ENCODE results near the gene PAX5.

The PAX5 gene

DNA sequence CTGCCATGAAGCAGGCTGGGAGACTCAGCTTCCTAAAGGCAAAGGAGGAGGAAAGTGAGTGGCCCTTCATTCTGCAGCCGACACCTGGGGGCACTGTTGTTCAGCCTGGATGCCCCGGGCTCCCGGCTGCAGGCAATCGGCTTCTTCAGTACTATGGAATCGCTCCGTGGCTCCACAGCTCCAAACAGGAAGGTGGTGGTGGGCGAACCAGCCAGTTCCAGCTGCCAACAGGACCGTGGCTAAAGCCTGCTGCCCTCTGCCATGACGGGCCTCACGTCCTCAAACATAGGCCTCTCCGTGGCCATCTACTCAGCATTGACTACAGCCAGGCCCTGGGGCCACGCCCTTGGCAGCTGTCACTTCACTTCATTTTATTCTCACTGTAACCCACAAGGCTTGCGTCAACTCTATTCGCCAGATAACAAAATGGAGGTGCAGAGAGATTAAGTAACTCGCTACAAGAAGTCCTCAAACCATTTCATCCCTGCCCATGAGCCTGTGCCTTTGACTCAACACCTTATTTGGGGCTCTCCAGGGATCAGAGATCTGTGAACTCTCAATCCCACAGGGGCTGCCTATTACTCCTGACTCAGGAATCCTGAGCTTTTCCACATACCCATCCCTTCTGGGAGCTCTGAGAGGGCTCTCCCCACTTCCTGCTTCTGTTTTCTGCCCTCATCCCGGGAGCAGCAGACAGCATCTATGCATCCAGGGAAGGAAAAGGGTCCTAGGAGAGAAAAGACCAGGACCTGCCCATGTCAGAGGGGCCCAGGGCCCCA, 38.0 kb downstream of the PAX5 start:
- peaks cover 18% of the 10 kb centered on the region for H3K4me1 ChIP-seq (ENCODE audit: control insufficient read depth, insufficient read depth, low read length)
- no peak overlapping the region for H3K27ac ChIP-seq (ENCODE audit: low read depth, low read length)
- peaks cover 40% of the 10 kb centered on the region for H3K27me3 ChIP-seq (ENCODE audit: control insufficient read depth, insufficient read depth, low read length)

DNA sequence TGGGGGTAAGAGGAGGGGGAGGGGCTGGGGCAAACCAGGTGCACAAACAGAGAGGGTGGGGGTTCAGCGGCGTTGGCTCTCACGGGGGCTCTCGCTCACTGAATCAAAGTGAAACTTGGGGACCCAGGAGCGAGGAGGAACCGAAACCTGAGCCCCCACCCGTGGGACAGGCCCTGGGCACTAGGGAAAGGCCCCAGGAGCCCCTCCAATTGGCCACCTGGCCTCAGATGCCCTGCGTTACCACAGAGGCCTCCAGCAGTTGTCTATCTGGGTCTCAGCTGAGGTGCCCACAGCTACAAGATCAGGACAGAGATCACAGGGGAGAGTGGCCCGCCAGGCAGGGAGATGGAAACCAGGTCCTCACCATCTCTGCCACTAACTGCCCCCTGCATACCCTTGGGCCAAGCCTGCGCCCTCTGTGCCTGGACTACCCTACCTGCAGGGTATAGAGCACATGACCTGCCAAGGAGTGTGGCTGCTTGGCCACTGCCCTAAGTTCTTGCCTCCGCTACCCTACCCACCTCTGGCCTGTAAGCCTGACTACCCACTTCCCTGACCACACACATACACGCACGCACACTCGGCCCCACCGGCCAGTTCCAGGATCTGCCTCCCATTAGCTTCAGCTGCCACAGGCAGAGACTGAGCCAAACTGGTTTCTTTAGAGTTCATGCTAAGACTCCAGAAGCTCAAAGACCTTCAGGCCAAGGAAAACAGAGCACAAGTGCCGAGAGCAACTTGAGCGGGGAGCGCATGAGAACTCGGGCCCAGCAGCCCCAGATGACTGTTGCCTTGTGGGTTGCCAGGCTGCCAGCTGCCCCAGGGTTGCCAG, 39.9 kb downstream of the PAX5 start:
- H3K4me1 ChIP-seq (ENCODE audit: control insufficient read depth, insufficient read depth, low read length) = peaks cover 14% of the 10 kb centered on the region; the same call in 1 of the 2 replicates
- H3K4me3 ChIP-seq (ENCODE audit: low read depth, low read length) = no peak overlapping the region
- H3K9ac ChIP-seq (ENCODE audit: low read length) = no peak overlapping the region

More for the DNA sequence above, 38.0 kb downstream of the PAX5 start:
- H3K36me3 ChIP-seq (ENCODE audit: control insufficient read depth, insufficient read depth, low read length) = no peaks in the 10 kb centered on the region
- H3K9ac ChIP-seq (ENCODE audit: low read length) = no peak overlapping the region
- H3K9me3 ChIP-seq (ENCODE audit: control insufficient read depth, insufficient read depth, low read depth, low read length) = 0 out of 2 replicates have a peak, but pooled peaks cover 3% of the 10 kb centered on the region
- peak overlapping the region; percentile 31 for H3K4me3 ChIP-seq (ENCODE audit: low read depth, low read length)

DNA sequence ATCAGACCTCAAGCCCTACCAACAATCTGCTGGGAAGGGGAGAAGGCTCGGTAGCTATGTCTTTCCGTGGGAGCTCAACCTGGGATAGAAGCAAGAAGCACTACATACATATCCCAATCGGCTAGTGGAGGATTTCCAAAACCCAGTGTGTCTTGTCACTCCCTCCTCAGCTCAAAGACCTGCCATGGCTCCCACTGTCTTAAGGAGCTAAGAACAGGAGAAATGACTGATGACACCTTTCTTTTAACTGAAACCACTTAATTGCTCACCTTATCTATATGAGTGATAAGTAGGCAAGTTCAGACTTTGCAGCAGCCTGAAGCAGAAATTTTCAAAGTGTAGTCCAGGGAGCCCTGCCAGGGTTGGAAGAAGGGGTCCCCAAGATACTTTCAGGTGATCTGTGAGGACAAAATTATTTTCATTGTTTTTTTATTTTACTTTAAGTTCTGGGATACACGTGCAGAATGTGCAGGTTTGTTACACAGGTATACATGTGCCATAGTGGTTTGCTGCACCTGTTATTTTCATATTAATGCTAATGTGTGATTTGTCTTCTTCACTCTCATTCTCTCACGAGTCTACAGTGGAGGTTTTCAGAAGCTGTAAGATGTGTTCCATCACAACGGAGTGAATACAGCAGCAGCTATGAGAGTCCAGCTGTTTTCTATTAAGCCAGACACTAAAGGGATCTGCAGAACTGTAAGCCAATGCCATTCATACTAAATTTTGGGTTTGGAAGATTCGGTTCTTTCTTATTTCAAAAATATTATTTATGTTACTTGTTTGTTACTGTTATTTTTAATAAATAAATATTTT, 41.4 kb downstream of the PAX5 start:
- no peak overlapping the region for H3K4me3 ChIP-seq (ENCODE audit: low read depth, low read length)
- no peak overlapping the region for H3K27ac ChIP-seq (ENCODE audit: low read depth, low read length)
- H3K27me3 ChIP-seq (ENCODE audit: control insufficient read depth, insufficient read depth, low read length) = peaks cover 56% of the 10 kb centered on the region
- H3K9me3 ChIP-seq (ENCODE audit: control insufficient read depth, insufficient read depth, low read depth, low read length) = 0 out of 2 replicates have a peak, but pooled peaks cover 3% of the 10 kb centered on the region
- H3K4me1 ChIP-seq (ENCODE audit: control insufficient read depth, insufficient read depth, low read length) = peaks cover 11% of the 10 kb centered on the region; the same call in 1 of the 2 replicates
- H3K36me3 ChIP-seq (ENCODE audit: control insufficient read depth, insufficient read depth, low read length) = no peaks in the 10 kb centered on the region
- H3K9ac ChIP-seq (ENCODE audit: low read length) = no peak overlapping the region

More for the DNA sequence above, 39.9 kb downstream of the PAX5 start:
- Histone ChIP-seq H3K27me3 (ENCODE audit: control insufficient read depth, insufficient read depth, low read length) (peaks cover 44% of the 10 kb centered on the region), H3K36me3 (ENCODE audit: control insufficient read depth, insufficient read depth, low read length) (no peaks in the 10 kb centered on the region), H3K27ac (ENCODE audit: low read depth, low read length) (no peak overlapping the region), H3K9me3 (ENCODE audit: control insufficient read depth, insufficient read depth, low read depth, low read length) (0 out of 2 replicates have a peak, but pooled peaks cover 3% of the 10 kb centered on the region)

DNA sequence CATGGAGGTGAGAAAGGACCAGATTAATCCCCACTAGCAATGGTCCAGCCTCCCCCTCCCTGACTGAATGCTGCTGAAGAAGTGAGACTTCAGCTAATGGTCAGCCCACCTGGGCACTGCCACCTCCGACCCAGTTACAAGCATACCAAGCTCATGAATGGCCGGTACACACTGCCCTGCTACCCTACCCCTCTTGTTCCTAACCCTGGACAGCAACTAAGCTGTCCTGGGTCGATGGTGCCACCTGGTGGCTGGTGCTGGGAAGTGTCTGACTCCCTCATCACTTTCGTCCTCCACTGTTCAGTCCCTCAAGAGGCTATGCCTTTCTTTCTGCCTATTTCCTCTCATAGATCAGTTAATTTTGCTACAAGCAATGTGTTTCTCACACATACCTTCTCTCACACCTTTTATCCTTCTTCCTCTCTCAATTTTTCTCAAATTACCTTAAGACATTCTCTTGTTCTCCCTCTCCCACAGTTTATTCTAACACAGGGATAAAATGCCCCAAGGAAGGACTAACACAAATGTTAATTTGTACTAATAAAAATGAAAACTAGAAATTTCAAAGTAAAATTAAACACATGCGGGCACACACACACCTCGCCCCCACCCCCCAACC, 42.4 kb downstream of the PAX5 start:
- no peak overlapping the region for H3K27ac ChIP-seq (ENCODE audit: low read depth, low read length)
- no peak overlapping the region for H3K4me3 ChIP-seq (ENCODE audit: low read depth, low read length)
- no peak overlapping the region for H3K9ac ChIP-seq (ENCODE audit: low read length)
- H3K27me3 ChIP-seq (ENCODE audit: control insufficient read depth, insufficient read depth, low read length) = peaks cover 56% of the 10 kb centered on the region
- no peaks in the 10 kb centered on the region for H3K36me3 ChIP-seq (ENCODE audit: control insufficient read depth, insufficient read depth, low read length)
- 0 out of 2 replicates have a peak, but pooled peaks cover 3% of the 10 kb centered on the region for H3K9me3 ChIP-seq (ENCODE audit: control insufficient read depth, insufficient read depth, low read depth, low read length)
- H3K4me1 ChIP-seq (ENCODE audit: control insufficient read depth, insufficient read depth, low read length) = peaks cover 17% of the 10 kb centered on the region

DNA sequence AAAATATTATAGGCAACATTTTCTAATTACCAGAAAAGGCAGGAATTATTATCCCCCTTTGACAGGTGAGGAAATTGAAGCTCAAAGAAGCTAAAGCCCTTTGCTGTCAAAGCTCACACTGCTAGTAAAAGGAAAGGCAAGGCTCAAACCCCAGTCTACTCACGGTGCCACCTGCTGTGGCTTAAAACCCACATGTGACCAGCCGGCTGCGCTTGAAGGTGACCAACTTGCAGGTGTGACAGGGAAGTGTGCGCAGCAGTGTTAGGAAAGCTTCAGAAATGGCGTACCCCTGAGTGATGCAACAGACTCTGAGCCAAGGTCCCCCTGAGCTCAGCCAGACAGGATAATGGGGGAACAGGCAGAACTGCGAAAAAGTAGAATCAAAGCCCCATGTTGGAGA, 45.2 kb downstream of the PAX5 start:
- no peak overlapping the region for H3K27ac ChIP-seq (ENCODE audit: low read depth, low read length)
- 0 out of 2 replicates have a peak, but pooled peaks cover 3% of the 10 kb centered on the region for H3K9me3 ChIP-seq (ENCODE audit: control insufficient read depth, insufficient read depth, low read depth, low read length)
- peaks cover 17% of the 10 kb centered on the region for H3K4me1 ChIP-seq (ENCODE audit: control insufficient read depth, insufficient read depth, low read length)
- no peak overlapping the region for H3K4me3 ChIP-seq (ENCODE audit: low read depth, low read length)
- H3K27me3 ChIP-seq (ENCODE audit: control insufficient read depth, insufficient read depth, low read length) = peaks cover 73% of the 10 kb centered on the region
- H3K9ac ChIP-seq (ENCODE audit: low read length) = no peak overlapping the region
- no peaks in the 10 kb centered on the region for H3K36me3 ChIP-seq (ENCODE audit: control insufficient read depth, insufficient read depth, low read length)

DNA sequence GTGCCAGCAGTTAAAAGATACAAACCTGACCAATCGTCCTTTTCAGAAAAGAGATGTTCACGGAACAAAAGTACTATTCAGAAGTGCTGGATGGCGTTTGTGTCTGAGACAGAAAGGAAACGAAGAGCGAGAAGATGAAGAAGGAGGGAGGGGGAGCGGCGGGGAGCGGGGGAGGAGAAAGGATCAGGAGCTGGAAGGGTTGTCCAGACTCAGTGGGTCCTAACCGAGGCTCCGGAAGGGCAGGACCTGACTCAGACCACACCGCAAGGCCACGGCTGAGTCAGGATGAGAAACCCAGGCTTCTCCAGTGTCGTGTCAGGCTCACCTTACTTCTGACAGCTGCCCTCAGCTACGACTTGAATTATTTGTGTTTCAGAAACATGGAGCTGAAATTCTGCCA, 46.2 kb downstream of the PAX5 start:
- H3K4me1 ChIP-seq (ENCODE audit: control insufficient read depth, insufficient read depth, low read length) = peaks cover 17% of the 10 kb centered on the region
- H3K36me3 ChIP-seq (ENCODE audit: control insufficient read depth, insufficient read depth, low read length) = no peaks in the 10 kb centered on the region
- peak overlapping the region; percentile 60; the same call in 1 of the 2 replicates for H3K4me3 ChIP-seq (ENCODE audit: low read depth, low read length)
- H3K27ac ChIP-seq (ENCODE audit: low read depth, low read length) = no peak overlapping the region
- peaks cover 82% of the 10 kb centered on the region for H3K27me3 ChIP-seq (ENCODE audit: control insufficient read depth, insufficient read depth, low read length)
- no peak overlapping the region for H3K9ac ChIP-seq (ENCODE audit: low read length)
- H3K9me3 ChIP-seq (ENCODE audit: control insufficient read depth, insufficient read depth, low read depth, low read length) = 0 out of 2 replicates have a peak, but pooled peaks cover 3% of the 10 kb centered on the region

DNA sequence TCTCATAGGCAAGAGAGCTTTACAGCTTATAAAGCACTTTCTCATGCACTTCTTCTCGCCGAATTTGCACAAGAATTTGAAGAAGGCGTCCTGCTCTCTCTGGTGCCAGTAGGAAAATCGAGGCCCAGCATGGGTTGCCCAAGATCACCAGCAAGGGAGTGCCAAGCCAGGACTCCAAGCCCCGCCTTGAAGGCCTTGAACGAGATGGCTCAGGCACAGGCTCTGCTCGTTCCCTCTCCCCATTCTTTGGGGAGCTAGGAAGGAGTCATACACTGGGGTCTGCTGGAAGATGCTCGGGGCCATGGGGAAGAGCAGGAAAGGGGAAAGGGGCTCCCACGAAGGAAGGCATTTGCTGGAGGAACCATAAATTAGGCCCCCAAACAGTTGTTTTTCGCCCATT, 46.7 kb downstream of the PAX5 start:
- no peak overlapping the region for H3K27ac ChIP-seq (ENCODE audit: low read depth, low read length)
- no peak overlapping the region for H3K9ac ChIP-seq (ENCODE audit: low read length)
- peak overlapping the region; percentile 60 for H3K4me3 ChIP-seq (ENCODE audit: low read depth, low read length)
- H3K27me3 ChIP-seq (ENCODE audit: control insufficient read depth, insufficient read depth, low read length) = peaks cover 85% of the 10 kb centered on the region
- H3K36me3 ChIP-seq (ENCODE audit: control insufficient read depth, insufficient read depth, low read length) = no peaks in the 10 kb centered on the region
- H3K4me1 ChIP-seq (ENCODE audit: control insufficient read depth, insufficient read depth, low read length) = peaks cover 17% of the 10 kb centered on the region
- H3K9me3 ChIP-seq (ENCODE audit: control insufficient read depth, insufficient read depth, low read depth, low read length) = 0 out of 2 replicates have a peak, but pooled peaks cover 3% of the 10 kb centered on the region

DNA sequence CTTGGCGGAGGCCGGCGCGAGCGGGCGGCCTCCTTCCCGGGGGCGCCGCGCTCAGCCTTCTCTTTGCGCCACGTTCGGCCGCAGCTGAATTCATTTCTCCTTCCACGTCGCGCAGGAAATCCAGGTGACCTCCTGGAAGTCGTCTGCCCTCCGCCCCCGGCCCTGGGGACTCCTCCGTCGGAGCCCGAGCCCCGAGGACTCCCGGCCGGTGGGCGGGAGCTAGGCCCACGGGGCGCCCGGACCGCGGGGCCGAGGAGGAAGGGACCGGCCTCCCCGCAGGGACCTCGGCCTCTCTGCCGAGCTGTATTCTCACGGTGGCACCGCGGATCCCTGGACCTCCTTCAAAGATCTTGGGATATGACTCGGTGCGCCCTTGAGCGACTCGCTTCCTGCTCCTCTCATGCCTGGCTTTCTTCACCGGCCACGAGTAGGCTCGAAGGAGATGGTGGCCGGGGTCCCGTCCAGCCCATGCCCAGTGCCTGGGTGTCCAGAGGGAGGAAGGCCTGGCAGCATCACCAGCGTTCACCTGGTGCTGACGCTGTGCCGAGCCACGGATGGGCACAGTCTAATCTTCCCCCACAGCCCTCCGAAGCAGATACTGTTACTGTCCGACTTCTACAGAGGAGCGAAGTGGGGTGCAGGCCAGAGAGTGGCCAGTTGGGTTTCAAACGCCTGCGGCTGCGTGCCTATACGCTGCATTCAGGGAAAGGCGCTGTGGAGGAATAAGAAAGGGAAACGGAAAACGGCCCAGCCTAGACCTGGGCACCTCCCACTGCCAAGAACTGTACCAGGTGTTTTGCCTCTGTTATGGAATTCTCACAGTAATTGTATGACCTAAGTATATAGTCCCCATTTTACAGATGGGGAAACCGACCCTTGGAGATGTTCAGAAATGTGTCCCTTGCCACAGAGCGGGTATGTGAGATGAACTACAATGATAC, 47.3 kb downstream of the PAX5 start:
- peak overlapping the region; percentile 60 for H3K4me3 ChIP-seq (ENCODE audit: low read depth, low read length)
- 0 out of 2 replicates have a peak, but pooled peaks cover 3% of the 10 kb centered on the region for H3K9me3 ChIP-seq (ENCODE audit: control insufficient read depth, insufficient read depth, low read depth, low read length)
- H3K27ac ChIP-seq (ENCODE audit: low read depth, low read length) = no peak overlapping the region
- H3K36me3 ChIP-seq (ENCODE audit: control insufficient read depth, insufficient read depth, low read length) = no peaks in the 10 kb centered on the region
- no peak overlapping the region for H3K9ac ChIP-seq (ENCODE audit: low read length)
- peaks cover 17% of the 10 kb centered on the region for H3K4me1 ChIP-seq (ENCODE audit: control insufficient read depth, insufficient read depth, low read length)
- H3K27me3 ChIP-seq (ENCODE audit: control insufficient read depth, insufficient read depth, low read length) = peaks cover 87% of the 10 kb centered on the region

DNA sequence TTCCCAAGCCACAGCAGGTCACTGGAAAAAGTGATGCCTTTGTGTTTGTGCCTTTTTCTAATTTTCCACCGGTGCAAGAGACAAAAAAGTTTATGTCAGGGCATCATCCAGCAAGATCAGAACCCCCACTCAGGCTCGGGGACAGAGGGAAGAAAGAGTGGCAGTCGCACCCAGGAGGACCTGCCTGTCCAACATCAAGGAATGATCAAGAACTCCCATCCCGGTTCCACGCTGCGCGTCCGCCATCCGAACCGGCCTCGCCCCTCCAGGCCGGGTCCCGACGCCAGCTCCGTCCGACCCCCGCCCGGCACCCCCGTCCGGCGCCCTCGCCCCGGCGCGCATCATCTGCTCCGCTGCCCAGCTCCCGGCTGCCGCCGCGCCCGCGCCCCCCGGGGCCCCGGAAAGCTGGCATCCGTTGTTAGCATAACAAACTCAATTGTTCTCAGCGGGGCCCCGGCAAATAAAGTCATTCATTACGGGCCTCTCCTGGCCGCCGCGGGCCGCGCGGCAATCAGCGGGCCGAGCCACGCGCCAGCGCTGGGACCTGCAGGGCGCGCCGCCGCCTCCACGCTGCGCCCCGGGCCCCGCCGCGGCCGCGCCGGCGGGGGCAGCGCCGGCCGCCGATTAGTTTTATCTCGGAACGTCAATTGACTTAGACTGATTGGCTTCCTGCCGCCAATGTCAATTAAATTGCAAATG, 48.1 kb downstream of the PAX5 start:
- Histone ChIP-seq H3K9ac (ENCODE audit: low read length) (peak overlapping the region; percentile 17), H3K4me1 (ENCODE audit: control insufficient read depth, insufficient read depth, low read length) (peaks cover 21% of the 10 kb centered on the region), H3K36me3 (ENCODE audit: control insufficient read depth, insufficient read depth, low read length) (no peaks in the 10 kb centered on the region), H3K9me3 (ENCODE audit: control insufficient read depth, insufficient read depth, low read depth, low read length) (no peaks in the 10 kb centered on the region), H3K27ac (ENCODE audit: low read depth, low read length) (no peak overlapping the region), H3K27me3 (ENCODE audit: control insufficient read depth, insufficient read depth, low read length) (peaks cover 89% of the 10 kb centered on the region), H3K4me3 (ENCODE audit: low read depth, low read length) (peak overlapping the region; percentile 60)
